K562 (cell line): ENCODE results near the gene KCNK4. TPM values are rescaled to one million over a fixed set of nuclear protein-coding genes. Genes with fewer than 3 reads are reported as not detected.

Experiments
- MEF2D ChIP-seq: conservative IDR thresholded peaks from 2 replicates; pipeline ENCODE4 v1.6.1; 2016; ENCODE audit warnings: low read depth, missing genetic modification characterization, missing compliant biosample characterization
- REST ChIP-seq, 2 experiments: fragments of 450-650 bp; formaldehyde crosslinking in 1 of 2; IDR thresholded peaks; 2 replicates each; pipeline versions ENCODE4 v1.4.0 to v1.6.1; 2014 to 2020; ENCODE audit warnings: mild to moderate bottlenecking in 2 of 2, borderline replicate concordance in 1 of 2, low read depth in 1 of 2
- YY1 ChIP-seq, 3 experiments: IDR thresholded peaks; 2 replicates each; pipeline ENCODE4 v1.6.1; 2011; ENCODE audit warnings: low read length in 2 of 3, mild to moderate bottlenecking in 2 of 3, moderate library complexity in 2 of 3, borderline replicate concordance in 1 of 3, control low read depth in 1 of 3, low read depth in 1 of 3; ENCODE audit not compliant: insufficient read depth in 3 of 3, insufficient replicate concordance in 2 of 3, control insufficient read depth in 1 of 3, insufficient read length in 1 of 3; ENCODE audit errors: extremely low read depth in 1 of 3
- ZBTB7A ChIP-seq: IDR thresholded peaks from 2 replicates; pipeline ENCODE4 v1.6.1; 2011; ENCODE audit warnings: low read depth, mild to moderate bottlenecking, low read length, moderate library complexity, borderline replicate concordance; ENCODE audit not compliant: control insufficient read depth
- polyA plus RNA-seq, 8 experiments: library from polyadenylated mRNA; depleted of rRNA in 4 of 8; stranded (reverse) in 5 of 8; unstranded in 3 of 8; fragments of >200 nt; fragmentation: Nextera tagmentation in 2 of 8; fragmentation: Illumina TruSeq in 1 of 8; extraction: Ambion mirVana in 2 of 8; extraction: Trizol in 1 of 8; gene quantifications; 2 replicates each; pipeline versions ENCODE4 v1.2.1 to v1.2.3, GENCODE V29; 2011 to 2014; ENCODE audit warnings: inconsistent platforms in 1 of 8, missing spikeins in 1 of 8
- total RNA-seq, 7 experiments: library from RNA; depleted of rRNA in 6 of 7; stranded (reverse); fragments of >200 nt in 6 of 7; fragmentation: Illumina TruSeq in 2 of 7; extraction: Trizol in 2 of 7; gene quantifications; 2 replicates each; pipeline versions ENCODE4 v1.2.1 to v1.2.3, GENCODE V29; 2011 to 2021; ENCODE audit warnings: low replicate concordance in 1 of 7

Gene KCNK4
- total and polyA plus RNA-seq, 9 of the 15 experiments (the other 6 are each of a cell fraction or from before 2014, with no cell fraction given): not detected

GRCh38 chr11:64348383-64349024, 57.4 kb downstream of the KCNK4 start (continued):
- TF ChIP-seq YY1 (IDR thresholded peaks at IDR 0.05; ENCODE audit: borderline replicate concordance in 1 of 3, control insufficient read depth in 1 of 3, extremely low read depth in 1 of 3, insufficient read depth in 3 of 3, insufficient read length in 1 of 3, insufficient replicate concordance in 2 of 3, low read depth in 1 of 3, low read length in 2 of 3): no peak
- 0 out of 2 replicates have a peak, but pooled peaks have one; percentile 39 for TF ChIP-seq ZBTB7A
- TF ChIP-seq MEF2D (tag): no peak
- no peak for TF ChIP-seq REST (IDR thresholded peaks at IDR 0.05; ENCODE audit: borderline replicate concordance)
- no peak for TF ChIP-seq REST (CRISPR knock-in tag; IDR thresholded peaks at IDR 0.05; ENCODE audit: low read depth)
